ENCODE results near the gene CCDC122.

The CCDC122 gene

DNA sequence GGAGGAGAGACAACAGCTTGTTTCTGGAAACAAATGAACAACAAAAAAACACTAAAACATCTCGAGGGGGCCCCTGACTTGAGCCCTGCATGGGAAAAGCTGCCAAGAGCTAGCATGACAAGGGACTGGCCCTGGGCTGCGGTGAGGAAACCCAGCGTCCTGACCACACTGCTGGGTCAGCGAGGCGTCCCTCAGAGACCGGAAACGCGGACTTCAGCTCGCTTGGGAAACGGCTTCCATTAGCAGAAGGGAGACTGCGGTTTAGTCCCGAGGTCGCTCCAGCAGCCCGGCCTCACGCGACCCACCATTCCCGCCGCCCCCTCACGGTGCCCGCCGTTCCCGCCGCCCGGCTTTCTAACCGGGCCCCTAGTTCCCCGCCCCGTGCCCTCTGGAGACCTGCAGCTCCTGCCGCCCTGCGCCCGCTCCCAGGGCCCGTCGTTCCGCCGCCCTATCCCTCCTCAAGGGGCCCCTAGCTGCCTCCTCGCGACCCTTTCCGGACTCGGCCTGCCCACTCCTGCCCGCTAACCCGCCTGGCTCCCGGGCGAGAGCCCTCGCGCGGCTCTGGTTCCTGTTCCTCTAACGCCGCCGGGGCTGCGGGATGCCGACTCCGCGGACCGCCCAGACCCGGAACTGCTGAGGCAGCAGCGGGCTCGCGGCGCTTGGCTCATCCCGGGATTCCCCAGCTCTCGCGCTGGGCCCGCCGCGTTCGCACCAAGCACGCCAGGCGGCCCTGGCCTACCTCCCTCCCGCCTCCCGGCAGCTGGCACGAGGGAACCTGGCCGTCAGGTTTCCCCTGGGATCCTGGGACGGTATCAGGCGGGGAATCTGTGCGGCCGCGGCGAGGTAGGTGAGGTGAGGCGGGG is at the start of gene CCDC122:
CCDC122 (minus strand) TSS at position 849 of the 863 bp plus-strand sequence. CDS start 10,364 bp downstream, outside the sequence.
- DNase-seq: peak; percentile 87

DNA sequence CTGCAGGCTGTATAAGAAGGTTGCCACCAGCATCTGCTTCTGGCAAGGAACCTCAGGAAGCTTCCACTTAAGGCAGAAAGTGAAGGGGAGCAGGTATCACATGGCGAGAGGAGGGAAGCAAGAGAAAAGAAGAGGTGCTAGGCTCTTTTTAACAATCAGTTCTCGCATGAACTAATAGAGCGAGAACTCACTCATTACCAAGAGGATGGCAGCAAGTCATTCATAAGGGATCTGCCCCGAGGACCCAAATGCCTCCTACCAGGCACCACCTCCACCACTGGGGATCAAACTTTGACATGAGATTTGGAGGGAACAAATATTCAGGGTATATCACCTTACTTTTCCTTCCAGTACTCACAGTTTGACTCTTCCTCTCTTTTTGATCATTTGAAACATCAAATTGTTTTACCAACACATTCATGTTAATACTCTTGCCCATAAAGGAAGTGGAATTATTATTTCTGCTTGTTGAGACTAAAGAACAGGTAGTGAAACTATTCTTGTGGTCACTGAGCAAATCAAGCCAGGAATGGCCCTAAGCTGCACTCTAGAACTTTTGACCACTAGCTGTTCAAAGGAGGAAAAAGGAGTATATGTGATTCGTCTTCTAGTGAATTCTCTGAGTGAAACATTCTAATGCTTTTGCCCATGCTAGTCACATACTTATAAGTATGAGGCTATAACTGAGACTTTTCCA is 45.2 kb upstream of the CCDC122 start:
- no peak for DNase-seq

DNA sequence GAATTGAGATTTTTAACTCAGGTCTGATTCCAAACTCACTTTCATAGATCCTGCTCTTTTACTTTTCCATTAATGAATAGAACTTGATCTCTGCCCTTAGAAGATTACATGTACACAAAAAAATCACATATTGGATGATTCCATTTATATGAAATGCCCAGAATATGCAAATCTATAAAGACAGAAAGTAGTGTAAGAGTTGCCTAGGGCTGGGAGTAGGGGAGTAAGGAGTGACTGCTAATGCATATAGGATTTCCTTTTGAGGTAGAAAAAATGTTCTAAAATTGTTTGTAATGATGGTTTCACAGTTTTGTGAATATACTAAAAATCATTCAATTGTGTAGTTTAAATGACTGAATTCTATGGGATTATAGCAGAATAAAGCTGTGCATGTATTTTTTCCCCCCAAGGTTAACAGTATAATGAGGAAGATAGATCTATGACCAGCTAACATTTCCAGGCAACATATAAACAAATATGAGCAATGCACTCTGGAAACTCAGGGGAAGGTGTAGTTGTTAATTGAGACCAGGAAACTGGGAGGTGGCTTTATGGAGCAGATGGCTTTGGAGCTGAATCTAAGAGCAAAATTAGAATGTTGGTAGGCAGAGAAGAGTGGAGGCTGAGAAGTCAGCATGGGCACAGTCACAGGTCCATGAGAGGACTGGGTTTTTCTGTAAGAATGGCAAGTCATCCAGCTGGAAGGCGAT is 41.6 kb upstream of the CCDC122 start:
- DNase-seq: no peak

DNA sequence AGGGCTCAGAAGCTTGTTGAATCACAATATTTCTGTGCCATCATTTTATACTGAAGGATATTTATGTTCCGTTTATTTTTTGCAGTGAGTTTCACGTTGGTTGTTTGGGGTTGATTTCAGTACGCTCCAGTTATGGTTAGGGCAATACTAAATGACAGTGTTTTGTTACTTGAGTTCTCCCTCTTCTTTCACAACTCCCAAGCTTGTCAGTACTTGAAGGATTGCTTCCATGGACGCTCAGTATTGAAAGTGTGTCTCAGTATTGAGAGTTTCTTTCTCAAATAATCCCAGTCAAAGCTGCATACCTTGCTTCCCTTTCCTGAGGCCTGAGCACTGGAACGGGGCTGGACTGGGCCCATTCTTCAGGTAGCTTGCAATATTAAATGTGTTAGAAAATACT is 39.1 kb upstream of the CCDC122 start:
- no peak for DNase-seq

DNA sequence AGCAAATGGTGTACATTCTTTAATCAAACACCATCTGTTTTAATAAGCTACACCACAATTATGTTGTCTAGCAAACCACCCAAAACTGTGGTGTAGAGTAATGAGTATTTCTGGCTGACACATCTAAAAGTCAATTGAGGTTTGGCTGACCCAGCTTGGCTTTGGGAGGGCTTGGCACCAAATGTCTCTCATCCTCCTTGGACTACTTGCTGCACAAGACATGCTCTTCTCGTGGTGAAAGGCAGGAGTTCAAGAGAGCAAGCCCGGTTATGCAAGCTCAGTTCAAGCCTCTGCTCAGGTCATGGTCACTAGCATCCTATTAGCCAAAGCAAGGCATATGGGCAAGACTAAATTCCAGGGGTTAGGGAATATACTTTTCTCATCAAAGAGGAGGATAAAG is 37.3 kb upstream of the CCDC122 start:
- DNase-seq: no peak

DNA sequence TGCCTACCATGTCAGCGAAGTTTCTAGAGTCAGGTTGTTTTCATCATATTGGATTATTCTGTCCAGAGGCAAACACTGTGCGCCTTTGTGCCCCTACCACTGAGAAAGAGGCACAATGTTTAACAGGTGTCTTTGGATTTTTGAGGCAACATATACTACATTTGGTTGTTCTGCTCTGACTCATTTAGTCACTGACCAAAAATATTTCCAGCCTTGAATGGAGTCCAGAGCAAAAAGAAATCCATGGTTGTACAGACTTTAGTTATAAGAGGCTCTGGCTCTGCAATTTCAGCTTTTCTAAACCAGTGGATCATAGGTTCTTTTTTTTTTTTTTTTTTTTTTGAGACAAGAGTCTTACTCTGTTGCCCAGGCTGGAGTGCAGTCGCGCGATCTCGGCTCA is 35.9 kb upstream of the CCDC122 start:
- DNase-seq: no peak

DNA sequence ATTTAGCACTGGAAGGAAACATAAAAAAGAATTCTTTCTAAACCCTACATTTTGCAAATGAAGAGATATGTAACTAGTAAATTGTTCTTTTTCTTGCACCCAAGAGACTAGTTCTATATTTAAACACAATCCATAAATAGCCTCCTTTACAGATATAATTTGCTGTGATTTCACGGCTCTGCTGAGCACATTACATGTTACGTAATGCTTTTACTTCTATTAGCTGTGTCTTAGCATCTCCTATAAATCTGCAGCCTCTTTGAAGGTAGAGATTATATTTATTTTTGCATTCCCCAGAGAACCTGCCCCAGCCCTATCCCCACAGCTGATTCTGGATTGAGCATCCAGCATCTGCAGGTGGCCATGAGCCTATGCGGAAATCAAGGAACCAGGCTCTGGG is 32.3 kb upstream of the CCDC122 start:
- DNase-seq: no peak

DNA sequence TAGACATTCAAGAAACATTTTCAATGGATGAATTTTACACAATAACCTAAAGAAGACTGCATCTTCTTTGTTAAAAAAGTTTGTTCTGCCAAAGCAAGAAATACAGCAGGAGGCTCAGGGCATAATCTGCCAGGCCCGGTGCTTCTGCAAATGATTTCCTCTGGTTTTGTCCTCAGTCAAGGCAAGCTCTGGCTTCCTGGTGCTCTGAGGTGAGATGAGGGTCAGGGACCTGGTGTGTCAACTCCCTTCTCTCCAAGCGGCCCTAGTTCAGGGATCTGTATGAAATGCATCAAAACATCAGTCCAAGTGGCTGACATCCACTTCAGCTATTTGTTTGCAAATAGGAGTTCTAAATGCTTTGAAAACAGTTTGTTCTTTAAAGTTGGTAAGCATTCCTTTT is 31.7 kb upstream of the CCDC122 start:
- no peak for DNase-seq

DNA sequence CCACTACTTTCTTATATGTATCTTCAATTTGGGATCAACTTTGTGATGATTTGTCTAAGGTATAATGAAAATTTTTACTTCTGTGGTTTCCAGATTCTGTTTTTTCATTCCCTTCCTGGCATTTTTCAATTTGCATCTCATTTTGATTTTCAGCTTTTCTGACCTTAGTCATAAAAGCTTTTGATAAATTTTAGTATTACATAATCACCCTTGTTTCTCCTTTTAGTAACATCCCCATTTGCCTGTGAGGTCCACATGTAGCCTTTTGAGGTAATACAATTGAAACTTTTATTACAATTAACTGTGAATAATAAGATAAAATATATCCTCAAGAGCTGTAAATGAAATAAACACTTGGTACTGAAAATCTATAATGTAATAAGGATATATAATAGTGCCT is 31.3 kb upstream of the CCDC122 start:
- no peak for DNase-seq

DNA sequence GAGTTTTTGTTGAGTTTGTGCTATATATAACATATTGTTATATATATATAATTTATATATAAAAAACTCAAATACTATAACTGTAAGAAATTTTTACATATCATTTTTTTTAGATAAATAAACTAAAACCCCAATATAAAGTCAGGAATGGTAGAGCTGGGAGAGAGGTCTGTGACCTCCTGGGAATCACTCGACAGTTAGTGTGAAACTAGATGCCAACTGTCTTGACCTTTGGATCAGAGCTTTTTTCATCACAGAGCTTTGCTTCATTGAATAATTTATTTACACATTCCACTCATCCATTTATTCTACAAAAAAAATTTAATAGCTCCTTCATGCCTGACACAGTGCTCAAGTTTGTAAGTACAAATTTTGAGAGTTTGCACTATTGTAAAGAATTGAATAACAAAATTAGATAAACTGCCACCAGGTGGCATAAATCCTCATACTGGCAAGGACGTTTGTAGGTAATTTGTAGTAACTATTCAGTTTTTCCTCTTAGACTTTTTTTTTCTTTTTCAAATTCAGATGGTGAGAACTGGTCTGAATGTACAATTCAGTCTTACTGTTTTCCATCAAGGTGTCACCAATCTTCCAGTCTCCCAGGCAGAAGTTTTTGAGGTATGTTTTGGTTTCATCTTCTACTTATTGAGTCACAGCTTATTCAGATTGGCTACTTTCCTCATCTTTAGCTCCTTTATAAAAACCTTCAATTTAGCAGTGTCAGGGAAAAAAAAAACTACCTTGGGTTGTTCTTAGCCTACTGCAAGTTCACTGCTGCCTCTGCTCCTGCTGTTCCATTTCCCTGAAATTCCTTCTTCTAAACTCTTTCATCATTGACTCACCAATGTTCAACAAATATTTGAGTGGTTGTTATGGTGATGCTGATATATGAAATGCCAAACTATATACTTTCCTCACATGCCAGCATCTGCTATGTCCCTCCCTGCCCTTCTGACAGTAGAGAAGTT is 28.9 kb upstream of the CCDC122 start:
- no peak for DNase-seq

DNA sequence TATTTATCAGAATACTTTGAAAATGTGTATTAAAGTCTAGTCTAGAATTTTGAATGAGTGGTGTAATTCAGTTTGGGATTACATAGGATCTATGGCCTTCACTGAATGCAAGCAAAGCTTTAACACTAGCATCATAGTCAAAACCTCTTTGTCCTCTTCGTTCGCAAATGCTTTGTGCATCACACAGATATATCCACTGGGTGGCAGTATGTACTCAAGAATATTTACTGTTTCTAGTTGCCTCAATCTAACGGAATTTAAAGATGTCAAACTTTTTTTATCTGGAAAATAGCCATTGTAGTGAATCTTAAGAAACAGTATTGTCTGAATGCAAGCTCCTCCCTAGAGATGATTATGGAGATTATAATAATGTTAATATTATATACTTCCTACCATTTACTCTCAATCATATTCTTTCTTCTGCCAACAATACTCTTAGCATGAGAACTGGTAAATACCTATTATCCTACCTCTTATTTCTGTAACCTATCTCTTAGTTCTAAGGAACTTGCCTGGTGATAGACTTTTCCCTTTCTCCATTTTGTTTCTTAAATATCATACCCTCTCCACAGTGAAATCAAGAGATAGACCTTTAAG is 26.0 kb upstream of the CCDC122 start:
- DNase-seq: no peak

DNA sequence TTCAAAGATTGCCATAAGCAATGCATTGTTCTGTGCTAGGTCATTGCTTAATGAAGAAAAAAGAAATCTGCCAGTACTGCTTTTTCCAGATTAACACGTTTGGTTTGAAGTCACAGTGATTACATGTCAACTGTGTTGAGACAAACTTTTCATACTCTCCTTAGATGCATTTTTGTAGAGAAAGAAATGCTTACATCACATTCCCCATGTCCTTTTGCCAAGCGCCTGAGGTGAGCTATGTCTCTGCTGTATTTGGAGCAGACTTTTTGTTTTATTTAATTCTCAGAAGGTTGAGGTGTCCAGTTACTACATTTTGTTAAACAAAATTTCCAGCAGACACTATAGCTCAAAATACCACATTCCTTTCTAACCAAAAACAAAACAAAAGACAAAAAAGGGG is 16.4 kb upstream of the CCDC122 start:
- no peak for DNase-seq

DNA sequence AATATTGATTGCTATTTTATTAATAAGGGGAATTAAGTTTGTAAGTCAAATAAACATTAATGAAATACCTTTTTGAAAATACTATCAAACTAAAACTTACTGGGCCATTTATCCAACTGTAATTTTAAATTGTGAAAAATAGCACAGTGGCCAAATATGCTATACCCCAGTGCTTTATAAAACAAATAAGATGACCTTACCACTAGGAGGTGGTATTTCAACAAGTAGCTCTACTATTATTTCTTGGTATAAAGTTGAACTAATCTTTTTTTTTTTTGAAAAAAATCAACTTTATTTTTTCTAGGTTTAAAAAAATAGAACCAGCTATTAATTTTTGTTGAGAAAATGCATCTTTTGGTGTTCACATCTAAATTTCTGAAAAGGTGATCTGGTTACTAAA is 14.9 kb upstream of the CCDC122 start:
- DNase-seq: no peak

DNA sequence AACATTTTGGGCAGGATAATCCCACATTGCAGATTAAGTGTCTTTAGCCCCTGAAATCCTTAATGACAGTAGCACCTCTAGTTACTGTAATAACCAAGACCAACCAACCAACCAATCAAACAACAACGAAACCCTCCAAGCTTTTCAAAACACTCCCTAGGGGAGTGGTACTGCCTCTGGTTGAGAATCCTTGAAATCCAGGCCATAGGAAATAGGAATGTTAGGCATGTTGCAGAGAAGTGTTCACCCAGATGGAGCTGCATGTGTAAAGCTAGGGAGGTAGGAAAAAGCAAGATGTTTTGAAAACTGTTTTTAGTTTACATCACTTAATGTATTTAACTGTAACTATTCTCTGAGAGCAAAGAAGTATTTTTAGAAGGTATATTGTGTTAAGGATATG is 4.7 kb upstream of the CCDC122 start:
- no peak for DNase-seq

DNA sequence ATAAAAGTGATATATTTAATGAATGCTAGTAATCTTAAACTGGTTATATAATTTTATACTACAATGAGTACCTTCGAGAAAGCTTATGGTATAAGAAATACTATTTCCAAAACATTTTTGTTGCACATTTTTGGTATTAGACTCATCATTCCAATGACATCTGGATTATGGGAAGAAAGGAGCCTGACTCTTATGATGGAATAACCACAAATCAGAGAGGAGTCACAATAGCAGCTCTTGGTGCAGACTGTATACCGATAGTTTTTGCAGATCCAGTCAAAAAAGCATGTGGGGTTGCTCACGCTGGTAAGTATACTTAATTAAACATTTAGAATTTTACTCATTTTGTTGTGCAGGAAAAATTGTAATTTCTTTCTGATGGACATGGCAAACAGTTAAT is 4.1 kb upstream of the CCDC122 start:
- no peak for DNase-seq

DNA sequence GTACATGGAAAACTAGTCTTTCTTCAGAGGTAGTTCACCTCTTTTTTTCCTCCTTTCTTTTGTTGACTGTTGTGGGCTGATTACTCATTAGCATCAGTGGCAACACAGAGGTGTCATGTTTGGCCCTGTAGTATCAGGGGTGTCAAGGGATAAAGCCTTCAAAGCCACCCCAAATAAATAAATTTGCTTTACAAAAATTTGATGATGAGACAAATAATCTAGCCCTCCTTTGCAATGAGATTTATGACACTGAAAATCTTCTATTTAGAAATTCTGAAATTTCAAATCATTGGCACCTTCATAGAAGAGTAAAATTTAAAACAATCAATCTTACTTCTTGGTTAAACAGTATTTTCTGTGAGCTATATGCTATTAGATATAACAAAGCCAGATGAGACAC is 2.0 kb upstream of the CCDC122 start:
- DNase-seq: no peak

DNA sequence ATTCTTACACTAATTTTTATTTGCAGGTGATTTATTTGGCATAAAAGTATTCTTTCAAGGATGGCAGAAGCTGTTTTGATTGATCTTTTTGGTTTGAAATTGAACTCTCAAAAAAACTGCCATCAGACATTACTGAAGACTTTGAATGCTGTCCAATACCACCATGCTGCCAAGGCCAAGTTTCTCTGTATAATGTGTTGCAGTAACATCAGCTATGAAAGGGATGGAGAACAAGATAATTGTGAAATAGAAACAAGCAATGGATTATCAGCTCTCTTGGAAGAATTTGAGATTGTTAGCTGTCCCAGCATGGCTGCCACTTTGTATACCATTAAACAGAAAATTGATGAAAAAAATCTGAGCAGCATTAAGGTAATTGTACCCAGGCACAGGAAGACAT is 1.4 kb upstream of the CCDC122 start:
- DNase-seq: no peak

DNA sequence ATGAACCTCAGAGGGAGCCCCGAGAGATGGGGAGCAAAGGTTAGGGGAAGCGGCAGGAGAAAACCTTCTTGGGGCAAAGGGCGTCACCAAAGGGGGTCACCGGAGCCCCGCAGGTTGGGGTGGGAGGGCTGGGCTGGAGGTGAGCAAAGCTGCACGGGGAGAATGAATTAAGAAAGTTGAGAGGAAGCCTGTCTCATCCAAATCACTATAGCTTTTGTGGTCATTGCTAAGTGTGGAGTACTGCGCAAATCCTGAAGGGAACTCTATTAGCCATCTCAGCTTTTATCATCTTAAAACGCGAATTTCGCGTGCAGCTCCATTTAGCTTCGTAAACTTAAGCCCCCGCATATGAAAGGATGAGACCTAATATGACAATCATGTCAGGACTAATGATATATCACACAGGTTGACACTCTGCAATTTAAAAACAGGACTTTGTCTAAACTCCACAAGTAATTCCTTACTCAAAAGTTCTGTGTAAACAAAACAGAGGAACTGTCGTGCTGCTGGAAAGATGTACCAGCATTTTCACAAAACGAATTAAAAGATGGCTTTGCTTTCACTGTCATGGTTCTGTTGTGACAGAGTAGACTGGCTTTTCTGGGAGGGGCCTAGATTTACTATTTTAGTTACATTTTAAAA is 795 bp upstream of the CCDC122 start:
- no peak for DNase-seq

DNA sequence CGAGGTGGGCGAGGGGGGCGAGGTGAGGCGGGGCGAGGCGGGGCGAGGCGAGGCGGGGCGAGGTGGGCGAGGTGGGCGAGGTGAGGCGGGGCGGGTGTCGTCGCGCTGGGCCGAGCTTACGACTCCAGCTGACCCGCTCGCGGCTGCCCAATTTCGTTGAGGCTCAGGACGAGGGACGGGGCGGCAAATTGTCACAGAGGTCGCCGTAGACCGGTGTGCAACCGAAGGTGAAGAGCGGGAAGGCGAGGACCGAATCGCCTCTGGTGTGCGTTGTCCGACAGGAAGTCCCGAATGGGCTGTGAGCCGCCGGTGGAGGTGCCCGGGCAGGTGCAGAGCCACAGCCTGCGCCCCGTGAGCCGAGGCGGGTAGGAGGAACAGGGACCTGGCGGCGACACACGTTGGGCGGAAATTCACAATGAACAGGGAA is 228 bp upstream of the CCDC122 start, which contains the start of gene LACC1:
LACC1 (plus strand) TSS at position 150 of the 427 bp plus-strand sequence. CDS start 1,082 bp downstream, outside the sequence.
- no peak for DNase-seq

DNA sequence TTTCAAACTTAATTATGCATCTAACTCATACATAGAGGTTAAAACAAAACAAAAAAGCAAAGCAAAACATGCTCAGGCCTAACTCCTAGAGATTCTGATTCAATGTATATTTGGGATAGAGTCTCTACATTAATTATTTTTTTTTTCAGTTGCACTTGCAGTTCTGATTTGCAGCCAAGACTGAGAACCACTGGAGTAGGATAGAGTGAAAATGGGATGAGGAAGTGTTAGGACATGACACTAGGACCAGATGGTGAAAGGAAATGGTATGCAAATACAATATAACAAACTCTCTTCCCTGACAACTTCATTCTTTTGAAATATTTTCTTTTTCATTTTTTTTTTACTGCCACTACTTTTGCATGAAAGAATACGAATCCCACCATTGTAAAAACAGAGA is 1.8 kb downstream of the CCDC122 start:
- no peak for DNase-seq

DNA sequence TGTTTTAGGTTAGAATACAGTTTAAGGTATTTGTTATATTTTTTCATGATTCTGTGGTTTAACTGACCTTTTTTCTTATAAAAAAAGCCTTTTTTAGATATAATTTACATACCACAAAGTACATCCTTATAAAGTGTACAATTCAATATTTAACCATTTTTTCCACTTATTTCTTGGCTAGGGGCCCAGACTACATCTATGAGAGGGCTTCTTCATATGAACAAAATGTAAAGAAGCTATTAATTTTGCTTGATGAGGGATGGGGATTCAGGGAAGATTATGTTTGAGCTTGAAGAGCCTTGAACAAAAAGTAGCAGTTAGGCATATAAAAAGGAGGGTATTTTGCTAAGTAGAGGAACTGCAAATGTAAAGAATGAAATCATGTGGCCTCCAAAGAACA is 2.2 kb downstream of the CCDC122 start:
- DNase-seq: no peak
